NCI-H82 (cell line): Measurements from ENCODE around the gene SOX6.
A peak's percentile ranks its signal among the peaks of the same experiment; 100 is the strongest.

ENCODE experiments used
- DNase-seq: peaks from one replicate; lab custom pipeline; 2025; lab: John Stamatoyannopoulos, UW

SOX6 gene

DNA sequence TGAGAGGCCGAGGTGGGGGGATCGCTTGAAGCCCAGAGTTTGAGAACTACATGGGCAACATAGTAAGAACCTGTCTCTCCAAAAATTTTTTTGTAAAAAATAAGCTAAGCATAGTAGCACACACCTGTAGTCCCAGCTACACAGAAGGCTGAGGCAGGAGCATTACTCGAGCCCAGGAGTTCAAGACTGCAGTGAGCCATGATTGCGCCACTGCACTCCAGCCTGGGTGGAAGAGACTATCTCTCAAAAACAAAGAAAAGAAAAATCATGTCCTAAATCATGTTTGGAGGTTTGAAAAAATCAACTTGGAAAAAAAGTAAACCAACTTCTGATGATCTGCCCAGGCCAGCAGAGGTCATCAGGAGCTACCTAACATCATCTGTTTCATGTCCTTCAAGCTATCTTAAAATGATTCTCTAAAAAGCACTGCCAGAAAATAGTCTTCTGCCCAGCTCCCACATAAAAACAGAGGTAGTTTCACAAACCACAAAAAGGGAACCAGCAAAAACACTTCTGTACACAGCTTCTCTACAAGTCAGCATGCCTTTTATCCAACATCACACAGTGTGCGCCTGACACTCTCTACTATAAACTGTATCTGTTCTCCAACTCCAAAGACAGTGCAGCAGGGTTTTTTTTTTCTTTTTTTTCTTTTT, 165.0 kb downstream of the SOX6 start:
- peak; percentile 15 for DNase-seq

DNA sequence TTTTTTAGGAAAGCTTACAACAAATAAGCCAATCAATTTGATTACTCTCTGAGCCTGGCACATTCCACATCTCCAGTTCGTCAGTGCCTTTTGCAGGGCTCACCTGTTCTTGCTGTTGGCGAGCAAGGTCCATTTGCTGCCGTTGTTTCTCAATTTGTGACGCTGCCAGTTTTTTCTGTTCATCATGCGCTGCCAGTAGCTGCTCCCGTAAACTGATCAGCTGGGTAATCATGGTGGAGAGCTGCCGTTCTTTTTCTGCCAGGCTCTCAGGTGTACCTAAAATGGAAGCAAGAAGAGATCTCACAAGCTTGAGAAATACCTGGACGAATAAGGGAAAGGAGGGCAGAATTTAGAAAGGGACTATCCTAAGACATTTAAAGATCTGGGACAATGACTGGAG, 169.7 kb downstream of the SOX6 start:
- no peak for DNase-seq

- DNase-seq = no peak
These were observed 171.3 kb downstream of the SOX6 start for GRCh38 chr11:16185042-16185441.

GRCh38 chr11:16184588-16184987, 171.8 kb downstream of the SOX6 start:
- DNase-seq = peak; percentile 11

DNA sequence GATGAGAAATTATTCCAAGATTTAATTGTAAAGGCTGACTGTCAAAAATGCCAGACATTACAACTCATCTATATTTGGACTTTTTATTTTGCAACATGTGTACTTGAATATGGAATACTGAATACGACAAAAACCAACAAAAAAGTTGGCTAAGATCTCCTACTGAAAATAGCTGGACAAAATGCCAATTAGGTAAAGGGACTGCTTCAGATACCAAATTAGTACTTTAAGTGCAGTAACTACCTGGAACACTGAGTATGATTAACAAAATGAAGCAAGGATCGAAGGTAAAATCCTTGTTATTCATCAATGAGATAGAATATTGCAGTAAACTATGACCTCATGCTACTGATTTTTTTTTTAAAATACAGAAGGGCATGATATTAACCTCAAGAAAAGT, 173.8 kb downstream of the SOX6 start:
- no peak for DNase-seq

DNA sequence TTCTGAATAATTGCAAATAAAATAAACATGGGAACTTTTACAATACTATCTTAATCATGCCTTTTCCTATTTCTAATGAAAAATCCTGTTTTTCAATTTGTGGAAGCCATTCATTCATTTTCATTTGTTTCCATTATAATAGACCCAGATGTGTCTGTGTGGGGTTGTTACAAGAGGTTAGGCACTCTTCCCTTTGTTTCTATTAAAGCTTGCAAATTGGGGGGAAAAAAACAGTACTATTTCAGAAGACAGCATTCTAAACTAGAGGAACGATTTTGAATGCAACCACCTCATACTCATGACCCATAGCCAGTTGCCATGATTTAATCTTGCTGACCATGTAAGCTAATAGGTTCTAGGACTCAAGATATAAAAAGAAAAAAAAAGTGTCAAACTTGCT, 175.5 kb downstream of the SOX6 start:
- DNase-seq = no peak

DNA sequence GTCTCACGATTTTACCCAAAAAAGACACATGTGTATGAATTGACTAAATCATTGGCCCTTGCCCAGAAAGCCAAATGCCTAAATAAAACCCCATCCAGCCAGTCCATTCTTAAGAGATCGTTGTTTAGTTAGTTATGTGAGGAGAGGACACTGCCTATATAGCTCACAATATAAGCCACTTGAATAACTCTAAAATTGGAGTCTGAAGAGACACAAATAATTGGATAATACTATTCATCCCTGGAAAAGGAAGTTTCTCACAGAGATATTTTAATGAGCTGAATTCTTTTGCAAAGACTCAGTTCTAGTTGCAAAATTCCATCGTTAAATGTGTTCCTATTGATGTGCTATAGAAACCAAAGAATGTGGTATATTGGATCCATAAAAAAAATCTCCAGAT, 176.7 kb downstream of the SOX6 start:
- DNase-seq = no peak

GRCh38 chr11:16178273-16178672, 178.1 kb downstream of the SOX6 start:
- DNase-seq = no peak

- peak; percentile 1 for DNase-seq
These were observed 178.7 kb downstream of the SOX6 start for GRCh38 chr11:16177688-16178087.

DNA sequence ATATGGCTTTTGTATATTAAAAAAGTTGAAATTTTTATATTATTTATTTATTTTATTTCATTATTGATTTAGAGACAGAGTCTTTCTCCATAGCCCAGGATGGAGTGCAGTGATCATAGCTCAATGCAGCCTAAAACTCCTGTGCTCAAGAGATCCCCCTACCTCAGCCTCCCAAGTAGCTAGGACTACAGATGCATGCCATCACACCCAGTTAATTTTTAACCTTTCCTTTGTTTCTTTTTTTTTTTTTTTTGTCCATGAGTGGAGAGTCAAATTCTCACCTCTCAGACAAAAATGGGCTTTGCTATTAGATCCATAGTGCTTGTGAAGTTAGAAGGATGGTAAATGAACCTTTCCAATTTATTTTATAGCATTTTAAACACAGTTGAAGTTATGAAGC, 182.5 kb downstream of the SOX6 start:
- no peak for DNase-seq

DNA sequence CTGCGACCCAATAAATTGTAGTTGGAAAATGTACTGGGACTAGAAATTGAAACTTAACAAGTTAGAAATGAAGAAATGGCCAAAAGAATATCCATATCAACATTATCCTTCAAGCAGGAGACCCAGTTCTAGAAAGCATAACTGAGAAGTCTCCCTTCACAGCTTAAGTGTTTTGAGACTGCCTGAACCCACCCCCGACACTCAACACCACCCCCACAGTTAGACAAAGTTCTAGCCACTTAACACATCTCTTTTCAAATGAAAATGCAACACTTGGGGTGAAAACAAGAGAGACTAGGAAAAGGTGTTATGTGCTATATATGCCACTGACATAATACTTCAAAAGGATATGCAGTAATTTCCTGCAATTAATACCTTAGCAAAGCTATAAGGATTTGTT, 184.5 kb downstream of the SOX6 start:
- DNase-seq = no peak

DNA sequence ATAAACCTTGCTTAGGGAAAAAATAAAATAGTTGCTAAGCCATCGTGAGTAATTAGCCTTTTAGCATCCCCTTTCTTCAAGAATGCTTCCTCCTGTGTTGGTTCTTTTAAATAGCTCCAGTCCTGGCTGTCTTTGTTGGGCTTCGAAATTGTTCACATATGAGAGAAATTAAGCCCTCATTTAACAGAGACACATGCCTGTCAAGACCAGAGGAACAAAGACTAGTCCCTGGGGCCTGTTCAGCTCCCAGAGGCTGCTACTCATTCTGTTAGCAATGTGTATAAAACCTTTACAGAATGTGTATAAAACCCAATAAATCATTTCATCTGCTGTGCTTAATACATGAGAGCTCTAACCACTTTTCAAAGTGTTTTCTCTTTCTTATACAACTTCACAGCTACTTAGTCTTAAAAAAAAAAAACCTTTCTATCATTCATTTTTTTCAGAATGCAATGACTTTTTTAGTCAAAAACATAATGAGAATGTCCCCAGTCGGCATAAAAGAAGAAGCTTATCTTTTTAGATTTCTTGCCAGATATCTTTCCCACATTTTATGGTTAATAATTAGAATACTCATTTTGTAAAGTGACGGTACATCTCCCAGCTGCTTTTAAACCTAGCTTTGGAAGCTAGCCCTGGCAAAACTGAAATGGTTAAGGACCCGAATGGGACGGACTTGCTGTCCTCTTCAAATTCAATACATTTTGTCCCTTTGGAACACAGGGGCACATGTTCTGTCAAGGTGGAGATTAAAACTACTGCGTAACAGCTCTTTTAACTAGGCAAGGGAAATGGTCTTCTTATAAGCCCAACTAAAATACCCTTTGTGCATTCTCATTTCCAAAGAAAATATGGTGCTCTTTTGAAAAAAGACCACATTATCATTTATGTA, 186.1 kb downstream of the SOX6 start:
- no peak for DNase-seq

DNA sequence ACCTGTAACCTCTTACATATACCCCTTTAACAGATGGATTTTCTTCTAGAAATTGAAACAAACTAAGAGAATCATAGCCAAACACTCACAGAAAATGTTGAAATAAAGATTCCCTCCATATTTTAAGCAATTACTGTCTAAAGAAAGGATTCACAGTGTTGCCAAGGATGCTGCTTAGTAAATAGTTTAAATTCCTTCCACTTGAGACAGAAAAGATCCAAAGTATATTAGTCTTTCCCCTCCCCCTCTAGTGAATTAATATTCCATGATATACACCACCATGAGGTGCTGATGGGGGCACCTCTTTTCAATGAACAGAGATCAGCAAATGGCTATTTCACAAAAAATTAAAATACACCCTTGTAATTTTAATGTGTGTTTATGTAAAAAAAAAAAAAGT, 186.8 kb downstream of the SOX6 start:
- DNase-seq = no peak

DNA sequence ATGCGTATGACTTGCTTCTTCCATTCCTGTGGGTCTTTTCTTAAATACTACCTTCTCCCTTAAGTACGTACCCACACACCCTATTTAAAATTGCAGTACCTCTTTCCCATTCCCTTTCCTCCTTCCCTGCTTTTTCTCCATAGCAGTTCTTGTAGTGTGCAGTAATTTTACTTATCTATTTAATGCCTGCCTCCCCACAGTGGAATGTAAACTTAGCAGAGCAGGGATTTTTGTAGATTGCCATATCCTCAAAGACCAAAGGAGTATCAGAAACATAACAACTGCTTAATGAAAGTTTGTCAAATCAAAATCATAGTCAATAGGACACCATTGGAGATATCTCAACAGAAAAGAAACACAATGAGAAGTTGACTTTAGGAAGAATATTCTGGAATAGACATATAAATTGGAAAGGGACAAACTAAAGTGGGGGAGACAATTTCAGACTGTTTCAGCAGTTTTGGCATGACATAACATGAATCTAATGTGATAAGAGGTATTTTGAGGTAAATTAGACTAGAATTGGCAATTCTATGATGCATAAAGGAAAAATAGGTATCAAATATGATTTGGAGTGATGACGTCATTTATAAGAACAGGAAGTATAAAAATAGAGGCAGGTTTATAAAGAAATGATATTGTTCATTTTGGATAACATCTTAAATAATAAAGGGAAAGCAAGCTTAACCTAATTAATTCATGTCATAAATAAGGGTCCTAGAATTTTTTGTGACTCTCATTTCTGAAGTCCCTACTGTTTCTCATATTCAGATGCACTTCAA, 188.4 kb downstream of the SOX6 start:
- no peak for DNase-seq

DNA sequence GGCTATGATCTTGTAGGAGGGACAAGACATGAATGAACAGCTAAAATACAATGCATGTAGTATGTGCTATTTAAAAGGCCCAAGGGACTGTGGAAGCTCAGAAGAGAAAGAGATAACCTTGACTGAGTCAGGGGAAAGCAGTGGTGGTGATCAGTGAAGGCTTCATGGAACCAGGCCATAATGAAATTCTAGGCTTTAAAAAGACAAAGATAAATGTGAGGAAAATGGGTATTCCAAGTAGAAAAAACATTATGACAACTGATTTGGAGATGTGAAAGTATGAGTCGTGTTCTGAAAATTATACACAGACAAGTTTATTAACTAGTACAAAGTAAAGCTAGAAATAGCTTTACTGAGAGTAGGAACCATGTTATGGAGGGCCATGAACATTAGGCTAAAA, 189.8 kb downstream of the SOX6 start:
- no peak for DNase-seq

GRCh38 chr11:16160146-16160545, 196.2 kb downstream of the SOX6 start:
- DNase-seq = no peak

DNA sequence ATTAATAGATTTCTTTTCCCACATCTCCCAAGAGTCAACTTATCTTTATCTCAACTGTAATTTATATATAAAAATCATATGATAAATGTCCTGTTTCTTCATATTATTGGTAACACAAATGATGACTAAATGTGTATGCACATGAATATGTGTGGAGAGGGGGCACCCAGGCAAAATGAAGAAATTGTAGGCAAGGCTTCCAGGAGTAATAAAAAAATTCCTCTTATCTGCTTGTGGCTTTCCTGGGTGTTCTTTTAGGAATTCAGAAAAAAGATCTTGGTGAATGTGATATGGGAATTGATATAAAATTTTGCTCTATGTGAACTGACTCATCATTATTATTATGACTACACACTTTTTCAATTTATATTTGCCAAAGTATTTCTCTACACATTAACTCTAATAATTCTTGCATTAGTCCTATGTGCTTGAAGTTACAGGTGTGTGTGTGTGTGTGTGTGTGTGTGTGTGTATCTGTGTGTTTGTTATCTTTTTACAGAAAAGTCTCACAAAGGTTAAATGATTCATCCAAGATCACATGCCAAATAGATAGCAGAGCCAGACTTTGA, 197.8 kb downstream of the SOX6 start:
- DNase-seq = no peak

- no peak for DNase-seq
These were observed 199.0 kb downstream of the SOX6 start for GRCh38 chr11:16157327-16157726.

DNA sequence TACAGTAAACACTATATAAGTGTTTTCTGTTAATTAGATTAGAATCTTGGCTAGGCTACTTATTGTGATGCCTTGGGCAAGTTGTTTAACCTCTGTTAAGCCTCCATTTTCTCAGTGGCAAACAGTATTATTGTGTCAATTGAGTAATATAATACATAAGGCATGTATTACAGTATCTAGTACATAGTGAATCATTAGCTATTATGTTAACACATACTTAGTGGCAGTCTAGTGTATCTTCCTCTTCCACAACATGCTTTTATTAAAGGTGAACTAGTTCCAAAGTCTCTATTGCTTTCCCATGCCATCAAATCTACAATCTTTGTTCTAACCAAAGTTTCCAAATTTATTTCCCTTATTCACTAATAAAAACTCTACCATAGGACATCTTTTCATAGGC, 200.9 kb downstream of the SOX6 start:
- DNase-seq = no peak

DNA sequence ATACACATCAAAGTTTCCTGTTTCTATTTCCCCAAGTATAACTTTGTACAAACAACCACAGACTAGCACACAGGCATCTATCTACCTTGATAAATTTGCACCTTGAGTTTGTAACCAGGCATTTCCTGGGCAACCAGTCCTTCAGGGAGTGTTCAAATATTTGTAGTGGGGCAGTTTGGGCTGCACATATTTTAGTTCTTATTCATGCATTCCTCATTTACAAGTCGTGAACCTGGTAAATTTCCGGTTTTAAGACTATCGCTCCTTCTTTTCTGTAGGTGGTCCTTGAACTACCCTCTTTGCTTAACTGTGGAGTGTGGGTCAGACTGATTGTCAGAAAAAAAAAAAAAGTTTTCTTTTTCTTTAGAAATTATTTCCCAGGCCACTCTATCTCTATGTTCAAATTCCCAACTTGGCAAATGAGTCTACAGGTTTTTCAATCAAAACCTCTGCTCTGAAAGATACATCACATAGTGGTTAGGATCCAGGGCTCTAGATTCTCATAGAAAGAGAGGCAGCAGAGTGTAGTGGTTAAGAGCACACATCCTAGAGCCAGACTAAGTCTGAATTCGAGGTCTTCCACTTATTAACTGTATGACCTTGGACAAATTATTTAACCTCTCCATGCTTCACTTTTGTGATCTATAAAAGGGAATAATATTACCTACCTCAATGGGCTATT, 201.5 kb downstream of the SOX6 start:
- DNase-seq = no peak

DNA sequence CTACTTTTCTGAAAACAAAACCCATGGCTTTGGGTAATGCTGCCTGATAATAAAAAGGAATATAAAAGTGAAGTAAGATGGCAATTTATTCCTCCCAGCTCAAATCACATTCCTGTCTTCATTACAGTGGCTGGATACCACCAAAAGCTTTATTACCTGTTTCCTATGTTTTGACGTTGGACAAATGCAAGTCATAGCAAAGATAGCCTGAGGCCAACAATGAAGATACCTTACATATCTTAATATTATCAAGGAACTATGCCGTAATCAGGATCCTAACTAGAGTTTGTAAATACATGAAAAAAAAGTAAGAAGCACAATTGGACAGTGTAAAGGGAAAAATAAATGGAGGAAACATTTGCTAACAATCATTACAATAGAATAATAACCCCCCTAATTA, 202.4 kb downstream of the SOX6 start:
- no peak for DNase-seq

DNA sequence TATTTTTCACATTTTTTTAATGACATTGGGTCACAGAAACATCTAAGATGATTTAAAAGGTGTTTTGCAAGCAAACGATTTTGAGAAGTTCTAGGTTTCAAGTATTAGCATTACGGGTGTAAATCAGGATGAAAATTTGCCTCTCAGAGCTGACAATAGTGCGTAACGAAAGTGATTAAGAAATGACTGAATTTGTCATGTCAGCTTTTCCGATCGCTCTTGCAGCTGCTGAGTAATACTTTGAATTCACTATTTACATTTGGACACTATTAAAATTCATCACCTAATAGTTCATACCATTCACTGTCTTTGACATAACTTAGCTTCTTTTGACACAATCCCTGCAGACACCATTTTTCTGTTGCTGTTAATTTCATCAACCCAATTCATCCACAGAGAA, 205.2 kb downstream of the SOX6 start:
- no peak for DNase-seq
